Activated CD8-positive, alpha-beta memory T cell treated with anti-CD3 and anti-CD28 coated beads, Interleukin-2, amount 50 U/mL, for 1 hour (primary cell): ENCODE data around the gene PCDHB13.
"Not testable (repeated sequence)": the region's sequence is repeated elsewhere in the genome, so short reads cannot be mapped to it uniquely, and the experiment has no call there.

Experiments
- DNase-seq: peaks from one replicate; pipeline ENCODE4 v3.0.0-alpha.2; 2020; ENCODE audit errors: extremely low read depth

The PCDHB13 gene

DNA sequence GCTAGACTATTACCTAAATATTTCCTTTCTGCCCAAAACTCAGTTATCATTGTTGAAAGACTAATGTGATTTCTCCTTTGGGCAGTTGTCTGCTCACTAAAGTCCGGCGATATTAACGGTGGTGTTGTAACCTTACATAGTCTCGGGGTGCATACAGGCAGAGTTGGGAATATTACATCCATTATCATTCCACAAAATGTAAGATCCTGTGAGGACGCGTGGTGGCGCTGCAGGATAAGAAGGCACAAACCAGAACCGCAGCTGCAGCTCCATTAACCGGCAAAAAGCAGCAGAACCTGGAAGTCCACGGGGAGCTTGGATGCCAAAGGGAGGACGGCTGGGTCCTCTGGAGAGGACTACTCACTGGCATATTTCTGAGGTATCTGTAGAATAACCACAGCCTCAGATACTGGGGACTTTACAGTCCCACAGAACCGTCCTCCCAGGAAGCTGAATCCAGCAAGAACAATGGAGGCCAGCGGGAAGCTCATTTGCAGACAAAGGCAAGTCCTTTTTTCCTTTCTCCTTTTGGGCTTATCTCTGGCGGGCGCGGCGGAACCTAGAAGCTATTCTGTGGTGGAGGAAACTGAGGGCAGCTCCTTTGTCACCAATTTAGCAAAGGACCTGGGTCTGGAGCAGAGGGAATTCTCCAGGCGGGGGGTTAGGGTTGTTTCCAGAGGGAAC is at the start of gene PCDHB13:
PCDHB13 (plus strand) TSS at position 264 of the 684 bp plus-strand sequence; CDS start at position 469, 205 bp downstream.
- not testable (repeated sequence) for DNase-seq

DNA sequence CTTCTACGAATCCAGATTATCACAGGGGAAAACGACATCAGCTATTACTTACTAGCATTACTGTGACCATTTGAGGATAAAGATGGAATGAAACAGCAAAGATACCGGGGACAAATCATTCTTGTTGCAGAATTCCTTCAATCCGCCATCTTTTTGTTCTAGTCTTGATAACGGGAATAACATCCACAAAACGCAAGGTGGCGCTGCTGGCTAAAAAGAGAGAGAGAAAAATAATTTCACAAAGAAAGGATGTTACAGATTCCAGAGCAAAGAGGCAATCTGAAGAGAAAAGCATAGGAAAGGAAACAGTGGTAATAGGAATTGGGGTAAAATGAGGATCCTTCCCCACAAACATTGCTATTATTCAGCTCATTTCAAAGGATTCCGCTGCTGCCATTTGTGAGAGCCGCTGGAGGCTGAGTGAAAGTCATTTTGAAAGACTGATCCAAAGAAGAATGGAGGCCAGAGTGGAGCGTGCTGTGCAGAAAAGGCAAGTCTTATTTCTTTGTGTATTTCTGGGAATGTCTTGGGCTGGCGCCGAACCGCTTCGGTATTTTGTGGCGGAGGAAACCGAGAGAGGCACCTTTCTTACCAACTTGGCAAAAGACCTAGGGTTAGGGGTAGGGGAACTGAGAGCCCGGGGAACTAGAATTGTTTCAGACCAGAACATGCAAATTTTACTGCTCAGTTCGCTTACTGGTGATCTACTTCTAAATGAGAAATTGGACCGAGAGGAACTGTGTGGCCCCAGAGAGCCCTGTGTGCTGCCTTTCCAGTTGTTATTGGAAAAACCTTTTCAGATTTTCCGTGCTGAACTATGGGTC is 41.1 kb upstream of the PCDHB13 start, which contains the start of gene PCDHB7:
PCDHB7 (plus strand) TSS at position 264 of the 824 bp plus-strand sequence; CDS start at position 456, 192 bp downstream.
- no peak for DNase-seq

DNA sequence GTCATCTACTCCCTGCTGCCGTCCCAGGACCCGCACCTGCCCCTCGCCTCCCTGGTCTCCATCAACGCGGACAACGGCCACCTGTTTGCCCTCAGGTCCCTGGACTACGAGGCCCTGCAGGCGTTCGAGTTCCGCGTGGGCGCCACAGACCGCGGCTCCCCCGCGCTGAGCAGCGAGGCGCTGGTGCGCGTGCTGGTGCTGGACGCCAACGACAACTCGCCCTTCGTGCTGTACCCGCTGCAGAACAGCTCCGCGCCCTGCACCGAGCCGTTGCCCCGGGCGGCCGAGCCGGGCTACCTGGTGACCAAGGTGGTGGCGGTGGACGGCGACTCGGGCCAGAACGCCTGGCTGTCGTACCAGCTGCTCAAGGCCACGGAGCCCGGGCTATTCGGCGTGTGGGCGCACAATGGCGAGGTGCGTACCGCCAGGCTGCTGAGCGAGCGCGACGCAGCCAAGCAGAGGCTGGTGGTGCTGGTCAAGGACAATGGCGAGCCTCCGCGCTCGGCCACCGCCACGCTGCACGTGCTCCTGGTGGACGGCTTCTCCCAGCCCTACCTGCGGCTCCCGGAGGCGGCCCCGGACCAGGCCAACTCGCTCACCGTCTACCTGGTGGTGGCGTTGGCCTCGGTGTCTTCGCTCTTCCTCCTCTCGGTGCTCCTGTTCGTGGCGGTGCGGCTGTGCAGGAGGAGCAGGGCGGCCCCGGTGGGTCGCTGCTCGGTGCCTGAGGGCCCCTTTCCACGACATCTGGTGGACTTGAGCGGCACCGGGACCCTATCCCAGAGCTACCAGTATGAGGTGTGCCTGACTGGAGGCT is 39.2 kb upstream of the PCDHB13 start:
- not testable (repeated sequence) for DNase-seq

DNA sequence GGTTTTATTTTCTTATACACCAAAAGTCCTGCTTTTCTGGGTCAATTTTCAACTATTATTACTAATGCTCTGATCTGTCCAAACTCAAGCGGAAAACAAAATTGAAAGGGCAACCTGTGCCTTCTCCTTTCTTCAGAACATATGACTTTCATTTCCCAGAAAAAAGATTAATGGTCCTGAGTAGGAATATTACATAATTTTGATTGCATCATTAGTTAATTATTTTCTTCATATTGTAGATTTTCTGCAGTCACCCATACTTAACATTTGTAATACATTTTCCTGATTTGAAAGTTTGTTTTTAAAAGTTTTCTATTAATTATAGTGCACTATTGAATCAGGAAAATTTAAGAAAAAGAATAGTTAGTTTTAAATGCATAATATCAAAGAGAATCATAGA is 37.8 kb upstream of the PCDHB13 start:
- no peak for DNase-seq

GRCh38 chr5:141177577-141178191 is 36.0 kb upstream of the PCDHB13 start, which contains the start of gene PCDHB8:
Gene PCDHB8, plus strand, starts transcription at chr5:141177790. Its CDS starts 245 bp downstream, at chr5:141178035.
- not testable (repeated sequence) for DNase-seq

- DNase-seq, result not testable (repeated sequence)
These were observed 34.3 kb upstream of the PCDHB13 start for GRCh38 chr5:141179371-141179770.

DNA sequence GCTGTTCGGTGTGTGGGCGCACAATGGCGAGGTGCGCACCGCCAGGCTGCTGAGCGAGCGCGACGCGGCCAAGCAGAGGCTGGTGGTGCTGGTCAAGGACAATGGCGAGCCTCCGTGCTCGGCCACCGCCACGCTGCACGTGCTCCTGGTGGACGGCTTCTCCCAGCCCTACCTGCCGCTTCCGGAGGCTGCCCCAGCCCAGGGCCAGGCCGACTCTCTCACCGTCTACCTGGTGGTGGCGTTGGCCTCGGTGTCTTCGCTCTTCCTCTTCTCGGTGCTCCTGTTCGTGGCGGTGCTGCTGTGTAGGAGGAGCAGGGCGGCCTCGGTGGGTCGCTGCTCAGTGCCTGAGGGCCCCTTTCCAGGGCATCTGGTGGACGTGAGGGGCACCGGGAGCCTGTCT is 33.8 kb upstream of the PCDHB13 start:
- not testable (repeated sequence) for DNase-seq

DNA sequence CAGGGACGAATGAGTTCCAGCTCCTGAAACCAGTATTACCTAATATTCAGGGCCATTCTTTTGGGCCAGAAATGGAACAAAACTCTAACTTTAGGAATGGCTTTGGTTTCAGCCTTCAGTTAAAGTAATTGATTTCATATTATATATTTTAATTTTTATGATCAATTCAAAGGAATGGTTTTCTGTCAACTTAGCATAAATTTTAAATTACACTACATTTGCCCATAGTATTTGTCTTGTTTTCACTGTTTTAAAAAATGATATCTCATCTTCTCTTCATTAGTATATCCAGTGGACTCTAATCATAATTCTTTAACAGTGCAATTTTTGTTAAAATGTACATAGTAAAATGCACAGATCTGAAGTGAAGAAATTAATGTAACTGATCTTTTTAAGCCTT is 33.4 kb upstream of the PCDHB13 start:
- no peak for DNase-seq

DNA sequence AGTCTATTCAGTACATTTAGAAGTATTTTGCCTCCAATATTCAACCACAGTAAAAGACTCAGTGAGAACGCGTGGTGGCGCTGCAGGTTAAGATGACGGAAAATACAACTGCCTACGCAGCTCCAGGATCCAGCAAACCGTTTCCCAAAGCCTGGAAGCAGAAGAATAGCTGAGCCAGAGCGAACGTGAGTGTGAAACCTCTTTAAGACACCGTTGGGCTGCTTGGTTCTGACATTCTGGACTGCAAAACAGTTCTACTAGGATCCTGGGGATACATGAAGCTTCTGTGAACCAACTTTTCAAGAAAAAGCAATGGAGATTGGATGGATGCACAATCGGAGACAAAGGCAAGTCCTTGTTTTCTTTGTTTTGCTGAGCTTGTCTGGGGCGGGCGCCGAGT is 31.5 kb upstream of the PCDHB13 start, which contains the start of gene PCDHB16:
PCDHB16 (plus strand) TSS at position 140 of the 400 bp plus-strand sequence; CDS start at position 313, 173 bp downstream.
- no peak for DNase-seq

GRCh38 chr5:141184117-141184855 is 29.4 kb upstream of the PCDHB13 start:
- not testable (repeated sequence) for DNase-seq

DNA sequence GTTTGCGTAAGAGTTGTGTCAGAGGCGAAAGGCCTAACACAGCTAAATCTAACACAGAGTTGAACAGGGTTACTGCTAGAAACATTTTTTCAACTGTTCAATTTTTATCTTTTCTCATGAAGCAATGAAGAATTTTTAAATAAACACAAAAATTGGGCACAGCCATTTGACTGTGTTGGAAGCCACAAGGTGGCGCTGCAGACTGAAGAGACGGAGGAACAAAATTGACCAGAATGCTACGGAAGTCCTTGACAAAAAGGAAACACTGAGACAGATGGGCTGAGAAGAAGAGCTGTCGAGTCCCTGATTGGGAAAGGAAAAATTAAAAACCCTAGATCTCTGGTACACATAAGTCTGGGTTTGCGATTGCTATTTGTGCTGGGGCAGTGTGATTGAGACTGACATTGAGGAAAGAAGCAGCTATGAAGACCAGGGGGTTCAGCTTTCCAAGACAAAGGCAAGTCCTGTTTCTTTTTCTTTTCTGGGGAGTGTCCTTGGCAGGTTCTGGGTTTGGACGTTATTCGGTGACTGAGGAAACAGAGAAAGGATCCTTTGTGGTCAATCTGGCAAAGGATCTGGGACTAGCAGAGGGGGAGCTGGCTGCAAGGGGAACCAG is 26.7 kb upstream of the PCDHB13 start, which contains the start of gene PCDHB9:
PCDHB9 (plus strand) TSS at position 265 of the 616 bp plus-strand sequence; CDS start at position 423, 158 bp downstream.
- no peak for DNase-seq

- DNase-seq, result not testable (repeated sequence)
These were observed 25.0 kb upstream of the PCDHB13 start for GRCh38 chr5:141188682-141189081.

DNA sequence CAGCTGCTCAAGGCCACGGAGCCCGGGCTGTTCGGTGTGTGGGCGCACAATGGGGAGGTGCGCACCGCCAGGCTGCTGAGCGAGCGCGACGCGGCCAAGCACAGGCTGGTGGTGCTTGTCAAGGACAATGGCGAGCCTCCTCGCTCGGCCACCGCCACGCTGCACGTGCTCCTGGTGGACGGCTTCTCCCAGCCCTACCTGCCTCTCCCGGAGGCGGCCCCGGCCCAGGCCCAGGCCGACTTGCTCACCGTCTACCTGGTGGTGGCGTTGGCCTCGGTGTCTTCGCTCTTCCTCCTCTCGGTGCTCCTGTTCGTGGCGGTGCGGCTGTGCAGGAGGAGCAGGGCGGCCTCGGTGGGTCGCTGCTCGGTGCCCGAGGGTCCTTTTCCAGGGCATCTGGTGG is 24.6 kb upstream of the PCDHB13 start:
- not testable (repeated sequence) for DNase-seq

GRCh38 chr5:141192110-141192725 is 21.5 kb upstream of the PCDHB13 start, which contains the start of gene PCDHB10:
Gene PCDHB10, plus strand, starts transcription at chr5:141192353. Its CDS starts 200 bp downstream, at chr5:141192553.
- DNase-seq, result no peak

DNA sequence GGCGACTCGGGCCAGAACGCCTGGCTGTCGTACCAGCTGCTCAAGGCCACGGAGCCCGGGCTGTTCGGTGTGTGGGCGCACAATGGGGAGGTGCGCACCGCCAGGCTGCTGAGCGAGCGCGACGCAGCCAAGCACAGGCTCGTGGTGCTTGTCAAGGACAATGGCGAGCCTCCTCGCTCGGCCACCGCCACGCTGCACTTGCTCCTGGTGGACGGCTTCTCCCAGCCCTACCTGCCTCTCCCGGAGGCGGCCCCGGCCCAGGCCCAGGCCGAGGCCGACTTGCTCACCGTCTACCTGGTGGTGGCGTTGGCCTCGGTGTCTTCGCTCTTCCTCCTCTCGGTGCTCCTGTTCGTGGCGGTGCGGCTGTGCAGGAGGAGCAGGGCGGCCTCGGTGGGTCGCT is 19.4 kb upstream of the PCDHB13 start:
- not testable (repeated sequence) for DNase-seq

DNA sequence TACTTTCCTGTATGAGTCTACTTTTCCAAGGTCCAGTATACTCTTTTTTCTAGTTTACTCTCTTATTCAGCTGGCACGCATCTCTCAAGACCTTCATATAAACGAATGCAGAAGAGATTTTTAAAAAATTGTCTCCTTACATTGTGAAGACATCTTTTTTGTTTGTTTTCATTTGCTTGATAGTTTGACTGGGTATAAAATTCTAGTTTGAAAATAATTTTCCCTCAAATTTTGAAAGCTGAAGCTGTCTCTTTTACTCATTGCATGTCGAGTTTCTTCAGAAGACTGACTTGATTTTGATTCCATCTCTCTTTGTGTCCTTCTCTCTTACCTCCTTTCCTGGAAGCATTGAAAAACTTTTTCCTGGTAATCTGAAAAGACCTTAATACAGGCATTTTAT is 17.4 kb upstream of the PCDHB13 start:
- no peak for DNase-seq

DNA sequence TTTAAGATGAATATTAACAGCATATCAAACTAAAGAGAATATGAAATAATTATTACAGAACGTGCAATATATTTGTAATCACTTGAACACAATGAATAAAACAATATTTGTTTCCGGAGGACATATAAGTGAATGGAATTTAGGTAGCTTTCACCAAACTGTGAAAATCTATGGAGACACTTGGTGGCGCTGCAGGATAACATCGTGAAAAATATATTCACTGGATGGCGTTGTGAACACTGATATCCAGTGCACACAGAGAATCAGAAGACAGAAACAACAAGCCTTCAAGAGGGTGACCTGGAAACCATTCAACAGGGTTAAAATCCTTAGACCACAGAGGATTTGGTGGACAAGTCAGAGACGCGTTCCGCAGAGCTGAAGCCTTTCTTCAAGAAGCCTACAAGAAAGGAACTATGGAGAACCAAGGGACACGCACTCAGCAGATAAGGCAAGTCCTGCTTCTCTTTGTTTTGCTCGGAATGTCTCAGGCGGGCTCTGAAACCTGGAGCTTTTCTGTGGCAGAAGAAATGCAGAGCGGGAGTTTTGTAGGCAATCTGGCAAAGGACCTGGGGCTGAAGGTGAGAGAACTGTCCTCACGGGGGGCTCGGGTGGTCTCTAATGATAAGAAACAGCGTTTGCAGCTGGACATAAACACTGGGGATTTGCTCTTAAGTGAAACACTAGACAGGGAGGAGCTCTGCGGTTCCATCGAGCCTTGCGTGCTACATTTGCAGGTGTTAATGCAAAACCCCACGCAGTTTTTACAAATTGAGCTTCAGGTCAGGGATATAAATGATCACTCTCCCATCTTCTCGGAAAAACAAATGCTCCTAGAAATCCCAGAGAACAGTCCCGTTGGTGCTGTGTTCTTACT is 14.1 kb upstream of the PCDHB13 start, which contains the start of gene PCDHB11:
PCDHB11 (plus strand) TSS at position 269 of the 877 bp plus-strand sequence; CDS start at position 417, 148 bp downstream.
- DNase-seq, result no peak

- DNase-seq, result not testable (repeated sequence)
These were observed 12.6 kb upstream of the PCDHB13 start for GRCh38 chr5:141201126-141201525.
